Neuronal stem cell (in vitro differentiated cells): ENCODE results near the gene IL1RAP.

Experiments
- DNase-seq: peaks from one replicate; pipeline ENCODE4 v3.0.0-alpha.2; 2013; ENCODE audit warnings: low spot score
- H2AFZ ChIP-seq: one replicate; pipeline ENCODE4 v1.6.1; 2013; ENCODE audit warnings: mild to moderate bottlenecking, low read length, inconsistent platforms
- H2AK5ac ChIP-seq: 2 replicates; pipeline ENCODE4 v1.6.1; 2013; ENCODE audit warnings: low read depth, mild to moderate bottlenecking, inconsistent platforms, low read length, moderate library complexity, mixed read lengths
- H2BK120ac ChIP-seq: 2 replicates; pipeline ENCODE4 v1.6.1; 2013; ENCODE audit warnings: low read depth, mild to moderate bottlenecking, inconsistent platforms, low read length, moderate library complexity, mixed read lengths
- H2BK12ac ChIP-seq: one replicate; pipeline ENCODE4 v1.6.1; 2013; ENCODE audit warnings: low read length, inconsistent platforms
- H2BK15ac ChIP-seq: 2 replicates; pipeline ENCODE4 v1.6.1; 2013; ENCODE audit warnings: mild to moderate bottlenecking, low read length, inconsistent platforms, mixed read lengths
- H2BK5ac ChIP-seq: one replicate; pipeline ENCODE4 v1.6.1; 2013; ENCODE audit warnings: inconsistent platforms, mild to moderate bottlenecking, low read length, moderate library complexity
- H3K14ac ChIP-seq: one replicate; pipeline ENCODE4 v1.6.1; 2013; ENCODE audit warnings: low read length, inconsistent platforms
- H3K18ac ChIP-seq: 2 replicates; pipeline ENCODE4 v1.6.1; 2013; ENCODE audit warnings: low read length, inconsistent platforms
- H3K23ac ChIP-seq: 2 replicates; pipeline ENCODE4 v1.6.1; 2013; ENCODE audit warnings: low read depth, mild to moderate bottlenecking, mixed read lengths, low read length, inconsistent platforms; ENCODE audit not compliant: poor library complexity
- H3K27ac ChIP-seq: replicated peaks from 3 replicates; pipeline ENCODE4 v1.5.1; 2013; ENCODE audit warnings: low read length, inconsistent platforms
- H3K27me3 ChIP-seq, 3 experiments: 2 replicates each; pipeline ENCODE4 v1.6.1; 2013; ENCODE audit warnings: low read length in 3 of 3, mild to moderate bottlenecking in 2 of 3, inconsistent platforms in 1 of 3, low read depth in 1 of 3, mixed read lengths in 1 of 3, moderate library complexity in 1 of 3; ENCODE audit not compliant: control insufficient read depth in 3 of 3, insufficient read depth in 3 of 3
- H3K36me3 ChIP-seq, 2 donors: replicated peaks in 1 of 2; 2 replicates each; pipeline ENCODE4 v1.6.1; 2013; ENCODE audit warnings: low read length in 2 of 2; ENCODE audit not compliant: control insufficient read depth in 2 of 2, insufficient read depth in 2 of 2
- H3K4ac ChIP-seq: 2 replicates; pipeline ENCODE4 v1.6.1; 2013; ENCODE audit warnings: inconsistent platforms, mild to moderate bottlenecking, low read length, moderate library complexity
- H3K4me1 ChIP-seq, 2 donors: 1 replicate in 1 of 2; 2 replicates in 1 of 2; pipeline ENCODE4 v1.6.1; 2013; ENCODE audit warnings: low read length in 2 of 2, low read depth in 1 of 2; ENCODE audit not compliant: control insufficient read depth in 2 of 2, insufficient read depth in 1 of 2
- H3K4me2 ChIP-seq: one replicate; pipeline ENCODE4 v1.6.1; 2013; ENCODE audit warnings: mild to moderate bottlenecking, low read length, inconsistent platforms; ENCODE audit not compliant: insufficient read depth, poor library complexity, severe bottlenecking
- H3K4me3 ChIP-seq, 2 donors: 2 replicates each; pipeline ENCODE4 v1.5.1; 2013; ENCODE audit warnings: low read length in 2 of 2, mild to moderate bottlenecking in 2 of 2, inconsistent platforms in 1 of 2, moderate library complexity in 1 of 2
- H3K79me1 ChIP-seq: one replicate; pipeline ENCODE4 v1.6.1; 2013; ENCODE audit warnings: low read depth, mild to moderate bottlenecking, inconsistent platforms, low read length, moderate library complexity
- H3K9ac ChIP-seq: one replicate; pipeline ENCODE4 v1.6.1; 2013; ENCODE audit warnings: mild to moderate bottlenecking, low read depth, low read length, inconsistent platforms; ENCODE audit not compliant: poor library complexity
- H3K9me3 ChIP-seq, 2 donors: replicated peaks in 1 of 2; 2 replicates each; pipeline versions ENCODE3 to v1.6.1; 2013; ENCODE audit warnings: low read length in 2 of 2, mild to moderate bottlenecking in 2 of 2, inconsistent platforms in 1 of 2, low read depth in 1 of 2, mixed read lengths in 1 of 2, moderate library complexity in 1 of 2; ENCODE audit not compliant: control insufficient read depth in 2 of 2, insufficient read depth in 1 of 2
- H4K8ac ChIP-seq: one replicate; pipeline ENCODE4 v1.6.1; 2013; ENCODE audit warnings: low read depth, mild to moderate bottlenecking, inconsistent platforms, low read length, moderate library complexity
- H4K91ac ChIP-seq: one replicate; pipeline ENCODE4 v1.6.1; 2013; ENCODE audit warnings: low read length, low read depth, mild to moderate bottlenecking, inconsistent platforms; ENCODE audit not compliant: poor library complexity
- WGBS, 2 donors: extraction: QIAGEN DNeasy Blood & Tissue Kit; methylation state at CpG; one replicate each; pipeline ENCODE4 v1.1.7; 2013; ENCODE audit warnings: missing lambda C conversion rate in 2 of 2, mixed read lengths in 1 of 2; ENCODE audit not compliant: insufficient read length in 2 of 2, insufficient replicate concordance in 1 of 2; ENCODE audit errors: extremely low coverage in 2 of 2; 5-methylcytosine and 5-hydroxymethylcytosine counted together

Gene IL1RAP

GRCh38 chr3:190492129-190492528 is 21.8 kb upstream of the IL1RAP start:
- H3K4ac ChIP-seq: no peak overlapping the region
- H3K9me3 ChIP-seq: no peaks in the 10 kb centered on the region
- peaks cover 0 to 3% (median 0%) of the 10 kb centered on the region in 3 experiments for H3K27me3 ChIP-seq
- no peak overlapping the region for H3K4me2 ChIP-seq
- H4K91ac ChIP-seq: no peak overlapping the region
- no peak overlapping the region for H3K4me3 ChIP-seq
- H4K8ac ChIP-seq: no peak overlapping the region
- H3K4me1 ChIP-seq: no peaks in the 10 kb centered on the region
- H2BK12ac ChIP-seq: no peak overlapping the region
- H2BK15ac ChIP-seq: no peak overlapping the region
- H3K36me3 ChIP-seq: no peaks in the 10 kb centered on the region
- H2AK5ac ChIP-seq: no peak overlapping the region
- H2BK5ac ChIP-seq: no peak overlapping the region
- H2BK120ac ChIP-seq: no peak overlapping the region
- no peak overlapping the region for H3K27ac ChIP-seq
- H3K23ac ChIP-seq: no peak overlapping the region
- H3K79me1 ChIP-seq: no peaks in the 10 kb centered on the region
- H3K9ac ChIP-seq: no peak overlapping the region
- H3K18ac ChIP-seq: no peak overlapping the region
- no peak overlapping the region for H2AFZ ChIP-seq
- no peak overlapping the region for H3K14ac ChIP-seq
- no peak for DNase-seq

GRCh38 chr3:190492966-190493365 is 20.9 kb upstream of the IL1RAP start:
- H3K9me3 ChIP-seq: no peaks in the 10 kb centered on the region
- H3K36me3 ChIP-seq: no peaks in the 10 kb centered on the region
- no peak overlapping the region for H2BK15ac ChIP-seq
- no peak overlapping the region for H3K4me3 ChIP-seq
- H3K18ac ChIP-seq: no peak overlapping the region
- no peak overlapping the region for H2BK120ac ChIP-seq
- no peak overlapping the region for H3K27ac ChIP-seq
- H3K4me1 ChIP-seq: peaks cover 0 to 2% of the 10 kb centered on the region in 2 donors
- H3K9ac ChIP-seq: no peak overlapping the region
- no peak overlapping the region for H3K4ac ChIP-seq
- no peak overlapping the region for H2BK12ac ChIP-seq
- H3K27me3 ChIP-seq: peaks cover 0 to 3% (median 0%) of the 10 kb centered on the region in 3 experiments
- no peak overlapping the region for H3K4me2 ChIP-seq
- no peak overlapping the region for H4K91ac ChIP-seq
- H4K8ac ChIP-seq: no peak overlapping the region
- H3K23ac ChIP-seq: no peak overlapping the region
- H3K79me1 ChIP-seq: no peaks in the 10 kb centered on the region
- H3K14ac ChIP-seq: no peak overlapping the region
- DNase-seq: no peak
- H2BK5ac ChIP-seq: no peak overlapping the region
- no CpG with 5 or more reads among the region's 4 CpGs for WGBS, 2 donors
- no peak overlapping the region for H2AFZ ChIP-seq
- no peak overlapping the region for H2AK5ac ChIP-seq

GRCh38 chr3:190494907-190495306 is 19.0 kb upstream of the IL1RAP start:
- Histone ChIP-seq H2AFZ (no peak overlapping the region), H3K27me3 (peaks cover 0 to 3% (median 0%) of the 10 kb centered on the region in 3 experiments), H3K14ac (no peak overlapping the region), H3K36me3 (no peaks in the 10 kb centered on the region), H2BK120ac (no peak overlapping the region), H3K9ac (no peak overlapping the region), H3K4ac (no peak overlapping the region), H4K91ac (no peak overlapping the region), H3K79me1 (no peaks in the 10 kb centered on the region), H2BK15ac (no peak overlapping the region), H3K4me3 (no peak overlapping the region), H3K18ac (no peak overlapping the region), H3K23ac (no peak overlapping the region), H3K9me3 (no peaks in the 10 kb centered on the region), H3K4me2 (no peak overlapping the region), H2BK5ac (no peak overlapping the region), H3K4me1 (peaks cover 0 to 3% of the 10 kb centered on the region in 2 donors), H3K27ac (no peak overlapping the region), H4K8ac (no peak overlapping the region), H2BK12ac (no peak overlapping the region), H2AK5ac (no peak overlapping the region)
- DNase-seq: no peak

- Histone ChIP-seq H3K9me3 (no peaks in the 10 kb centered on the region), H2AK5ac (no peak overlapping the region), H2BK12ac (no peak overlapping the region), H3K23ac (no peak overlapping the region), H3K4me3 (no peak overlapping the region), H3K36me3 (no peaks in the 10 kb centered on the region), H4K8ac (no peak overlapping the region), H3K18ac (no peak overlapping the region), H2BK120ac (no peak overlapping the region), H2AFZ (no peak overlapping the region), H3K4me1 (peaks cover 0 to 3% of the 10 kb centered on the region in 2 donors), H3K9ac (no peak overlapping the region), H2BK15ac (no peak overlapping the region), H3K4me2 (no peak overlapping the region), H3K14ac (no peak overlapping the region), H3K27me3 (peaks cover 0 to 3% (median 0%) of the 10 kb centered on the region in 3 experiments), H3K79me1 (no peaks in the 10 kb centered on the region), H3K4ac (no peak overlapping the region), H2BK5ac (no peak overlapping the region), H3K27ac (no peak overlapping the region), H4K91ac (no peak overlapping the region)
- no peak for DNase-seq
These were observed 18.5 kb upstream of the IL1RAP start for GRCh38 chr3:190495354-190495753.
